ENCODE measurements around the gene UTF1. TPM values are rescaled to one million over a fixed set of nuclear protein-coding genes. Genes with fewer than 3 reads are reported as not detected.
"Not testable (repeated sequence)": the region's sequence is repeated elsewhere in the genome, so short reads cannot be mapped to it uniquely, and the experiment has no call there.

UTF1 gene
- total RNA-seq, 4 donors from 2014 or later, result not detected

GRCh38 chr10:133264461-133264860, 34.4 kb downstream of the UTF1 start:
- Histone ChIP-seq H3K27ac (no peak overlapping the region), H3K36me3 (no peaks in the 10 kb centered on the region), H3K9me3 (no peaks in the 10 kb centered on the region), H3K27me3 (no peaks in the 10 kb centered on the region), H3K4me3 (replicated peaks in 1 of 3) (no peak overlapping the region), H3K4me1 (peaks cover 4 to 20% of the 10 kb centered on the region in 2 donors)
- 74 to 79% methylated on average over 9 of the region's 9 CpGs for WGBS, 2 donors
- intact Hi-C loops (cut with DNase I), result loop anchor here (5.0 kb wide), 1 partner anchor 48 kb away; no protein-coding TSS in a partner anchor
- no peak for DNase-seq
- TF ChIP-seq, protein P1, sequence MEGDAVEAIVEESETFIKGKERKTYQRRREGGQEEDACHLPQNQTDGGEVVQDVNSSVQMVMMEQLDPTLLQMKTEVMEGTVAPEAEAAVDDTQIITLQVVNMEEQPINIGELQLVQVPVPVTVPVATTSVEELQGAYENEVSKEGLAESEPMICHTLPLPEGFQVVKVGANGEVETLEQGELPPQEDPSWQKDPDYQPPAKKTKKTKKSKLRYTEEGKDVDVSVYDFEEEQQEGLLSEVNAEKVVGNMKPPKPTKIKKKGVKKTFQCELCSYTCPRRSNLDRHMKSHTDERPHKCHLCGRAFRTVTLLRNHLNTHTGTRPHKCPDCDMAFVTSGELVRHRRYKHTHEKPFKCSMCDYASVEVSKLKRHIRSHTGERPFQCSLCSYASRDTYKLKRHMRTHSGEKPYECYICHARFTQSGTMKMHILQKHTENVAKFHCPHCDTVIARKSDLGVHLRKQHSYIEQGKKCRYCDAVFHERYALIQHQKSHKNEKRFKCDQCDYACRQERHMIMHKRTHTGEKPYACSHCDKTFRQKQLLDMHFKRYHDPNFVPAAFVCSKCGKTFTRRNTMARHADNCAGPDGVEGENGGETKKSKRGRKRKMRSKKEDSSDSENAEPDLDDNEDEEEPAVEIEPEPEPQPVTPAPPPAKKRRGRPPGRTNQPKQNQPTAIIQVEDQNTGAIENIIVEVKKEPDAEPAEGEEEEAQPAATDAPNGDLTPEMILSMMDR (IDR thresholded peaks at IDR 0.05), result no peak
- TF ChIP-seq POLR2A (IDR thresholded peaks at IDR 0.05), result no peak

DNA sequence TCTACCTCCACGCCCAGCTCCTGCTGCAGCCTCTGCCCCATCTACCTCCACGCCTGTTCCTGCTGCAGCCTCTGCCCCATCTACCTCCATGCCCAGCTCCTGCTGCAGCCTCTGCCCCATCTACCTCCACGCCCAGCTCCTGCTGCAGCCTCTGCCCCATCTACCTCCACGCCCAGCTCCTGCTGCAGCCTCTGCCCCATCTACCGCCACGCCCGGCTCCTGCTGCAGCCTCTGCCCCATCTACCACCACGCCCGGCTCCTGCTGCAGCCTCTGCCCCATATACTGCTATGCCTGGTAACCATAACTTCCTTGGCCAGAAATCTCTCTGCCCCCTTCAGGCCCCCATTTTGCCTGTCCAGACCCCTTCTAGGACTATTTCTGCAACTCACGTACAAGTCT, 35.0 kb downstream of the UTF1 start:
- H3K36me3 ChIP-seq; H3K4me3 ChIP-seq (replicated peaks in 1 of 3); DNase-seq; H3K27me3 ChIP-seq; H3K9me3 ChIP-seq; H3K27ac ChIP-seq; intact Hi-C loops (cut with DNase I): not testable (repeated sequence)
- WGBS, 2 donors, result 84% methylated on average over 9 to 10 of the region's 10 CpGs
- H3K4me1 ChIP-seq, result peaks cover 4 to 14% of the 10 kb centered on the region in 2 donors

DNA sequence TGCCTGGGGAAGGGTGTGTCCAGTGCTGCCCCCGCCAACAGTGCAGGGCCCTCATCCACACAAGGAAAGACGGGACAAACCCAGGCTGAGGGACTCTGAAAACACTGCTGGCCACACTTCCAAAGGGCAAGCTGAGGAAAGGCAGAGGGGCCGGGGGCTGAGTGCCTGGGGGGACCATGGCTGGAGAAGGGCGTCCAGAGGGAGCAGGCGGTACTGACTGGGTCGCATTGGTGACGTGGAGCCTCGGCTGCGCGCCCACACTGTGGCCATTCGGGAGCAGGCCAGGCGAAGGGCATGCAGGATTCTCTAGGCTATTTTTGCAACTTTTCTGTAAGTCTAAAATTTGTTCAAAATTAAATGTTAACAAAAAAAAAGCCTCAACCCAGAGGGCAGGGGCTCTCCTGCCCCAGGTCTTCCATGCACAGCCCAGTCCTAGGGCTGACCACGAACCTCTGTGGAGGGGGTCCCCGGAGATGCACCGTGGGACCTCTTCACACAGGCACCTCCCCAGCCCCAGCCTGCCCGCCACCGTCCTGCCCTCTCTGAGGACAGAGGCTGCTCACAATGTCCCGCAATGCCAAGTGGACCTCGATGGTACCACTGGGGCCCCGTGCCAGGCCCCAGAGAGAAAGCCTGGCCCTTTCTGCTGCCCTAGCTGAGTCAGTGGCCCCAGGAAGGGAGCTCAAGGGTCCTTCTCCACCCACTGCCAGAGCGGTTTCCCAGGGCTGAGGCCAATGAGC, 36.2 kb downstream of the UTF1 start:
- intact Hi-C loops (cut with DNase I), result no loop called here
- Histone ChIP-seq H3K27ac (no peak overlapping the region), H3K27me3 (no peaks in the 10 kb centered on the region), H3K4me3 (replicated peaks in 1 of 3) (no peak overlapping the region), H3K4me1 (peaks cover 1 to 8% of the 10 kb centered on the region in 2 donors), H3K9me3 (no peaks in the 10 kb centered on the region), H3K36me3 (no peaks in the 10 kb centered on the region)
- 73 to 93% methylated on average over 18 to 21 of the region's 21 CpGs for WGBS, 2 donors
- no peak for DNase-seq
- TF ChIP-seq, protein P1 (IDR thresholded peaks at IDR 0.05), result no peak
- TF ChIP-seq POLR2A (IDR thresholded peaks at IDR 0.05), result no peak

GRCh38 chr10:133267293-133267692, 37.3 kb downstream of the UTF1 start:
- Histone ChIP-seq H3K4me3 (replicated peaks in 1 of 3) (no peak overlapping the region), H3K9me3 (no peaks in the 10 kb centered on the region), H3K27ac (no peak overlapping the region), H3K36me3 (no peaks in the 10 kb centered on the region), H3K4me1 (peaks cover 0 to 4% of the 10 kb centered on the region in 2 donors), H3K27me3 (no peaks in the 10 kb centered on the region)
- intact Hi-C loops (cut with DNase I), result no loop called here
- no peak for DNase-seq
- TF ChIP-seq, protein P1 (IDR thresholded peaks at IDR 0.05), result no peak
- TF ChIP-seq POLR2A (IDR thresholded peaks at IDR 0.05), result no peak
- WGBS, 2 donors, result 81 to 90% methylated on average over 2 to 12 of the region's 14 CpGs

GRCh38 chr10:133267829-133268228, 37.8 kb downstream of the UTF1 start:
- no peak overlapping the region for H3K4me3 ChIP-seq (replicated peaks in 1 of 3)
- no peak for DNase-seq
- no peak overlapping the region for H3K27ac ChIP-seq
- TF ChIP-seq, protein P1 (IDR thresholded peaks at IDR 0.05), result no peak
- no peak for TF ChIP-seq POLR2A (IDR thresholded peaks at IDR 0.05)
- intact Hi-C loops (cut with DNase I), result no loop called here
- 95 to 97% methylated on average over 4 to 10 of the region's 22 CpGs for WGBS, 2 donors
- H3K9me3 ChIP-seq, result no peaks in the 10 kb centered on the region
- H3K27me3 ChIP-seq, result no peaks in the 10 kb centered on the region
- H3K4me1 ChIP-seq, result no peaks in the 10 kb centered on the region
- H3K36me3 ChIP-seq, result no peaks in the 10 kb centered on the region
